ENCODE data around the gene RNU6-7.

RNU6-7 gene

GRCh38 chr14:32201816-32202490 lies at the start of gene RNU6-7:
Gene RNU6-7 (plus strand): TSS chr14:32202045.
- DNase-seq, result no peak

- DNase-seq, result no peak
Measured at GRCh38 chr14:32166029-32166428, 35.8 kb upstream of the RNU6-7 start.

DNA sequence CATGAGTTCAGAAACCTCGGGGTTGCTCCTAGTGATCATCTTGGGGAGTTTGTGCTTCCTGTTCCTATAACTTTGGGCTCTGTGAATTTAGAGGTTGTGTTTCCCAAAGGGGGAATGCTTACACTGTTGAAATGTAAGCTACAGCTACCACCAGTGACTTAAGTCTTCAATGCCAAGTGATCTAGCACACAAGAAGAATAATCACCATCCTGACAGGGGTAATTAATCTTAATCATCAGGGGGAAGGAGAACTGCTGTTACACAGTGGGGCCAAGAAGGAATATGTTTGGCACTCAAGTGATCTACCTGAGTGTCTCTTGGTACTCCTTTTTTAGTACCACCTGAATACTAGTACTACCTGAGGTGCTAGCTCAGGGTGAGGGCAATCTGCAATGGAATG lies 34.9 kb upstream of the RNU6-7 start:
- DNase-seq, result no peak

- no peak for DNase-seq
Measured at GRCh38 chr14:32167907-32168306, 33.9 kb upstream of the RNU6-7 start.

DNA sequence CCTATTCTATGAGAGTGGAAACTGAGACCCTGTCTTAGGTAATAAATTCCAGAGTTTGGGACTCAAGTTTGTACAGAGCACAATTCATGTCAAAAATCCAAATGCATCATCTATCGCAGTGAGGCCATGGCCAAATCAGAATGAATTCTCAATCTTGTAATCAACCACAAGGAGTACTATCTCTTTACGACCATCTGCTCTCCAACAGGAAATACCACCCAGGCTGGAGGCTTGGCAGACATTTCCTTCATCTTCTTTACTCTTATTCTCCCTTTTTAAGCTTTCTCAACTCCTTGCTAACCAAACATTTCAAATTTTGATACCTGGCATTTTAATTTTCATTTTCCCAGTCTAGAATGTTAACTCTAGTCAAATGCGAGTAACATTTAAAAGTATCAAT lies 32.7 kb upstream of the RNU6-7 start:
- no peak for DNase-seq

DNA sequence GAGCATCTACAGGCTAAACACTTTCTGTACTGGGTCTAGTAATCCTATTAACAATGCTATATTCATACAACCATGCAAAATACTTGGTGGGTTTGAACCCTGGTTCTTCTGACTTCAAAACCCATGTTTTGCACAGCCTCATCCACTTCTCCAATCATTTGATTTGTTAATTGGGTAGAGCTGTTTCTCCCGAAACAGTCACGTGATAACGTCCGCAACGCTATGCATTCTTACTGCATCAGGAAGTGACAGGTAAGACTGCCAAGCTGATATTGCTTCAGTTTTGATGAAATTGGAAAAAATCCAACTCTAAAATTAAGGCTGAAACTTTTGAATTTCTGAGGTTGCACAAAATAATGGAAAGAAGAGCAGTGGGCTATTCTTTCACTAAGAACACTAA lies 30.4 kb upstream of the RNU6-7 start:
- DNase-seq, result no peak

GRCh38 chr14:32183151-32184058 lies 18.4 kb upstream of the RNU6-7 start:
- no peak for DNase-seq

- DNase-seq, result no peak
Measured at GRCh38 chr14:32185097-32185496, 16.7 kb upstream of the RNU6-7 start.

- no peak for DNase-seq
Measured at GRCh38 chr14:32186248-32186647, 15.6 kb upstream of the RNU6-7 start.

GRCh38 chr14:32189811-32190210 lies 12.0 kb upstream of the RNU6-7 start:
- DNase-seq, result no peak

DNA sequence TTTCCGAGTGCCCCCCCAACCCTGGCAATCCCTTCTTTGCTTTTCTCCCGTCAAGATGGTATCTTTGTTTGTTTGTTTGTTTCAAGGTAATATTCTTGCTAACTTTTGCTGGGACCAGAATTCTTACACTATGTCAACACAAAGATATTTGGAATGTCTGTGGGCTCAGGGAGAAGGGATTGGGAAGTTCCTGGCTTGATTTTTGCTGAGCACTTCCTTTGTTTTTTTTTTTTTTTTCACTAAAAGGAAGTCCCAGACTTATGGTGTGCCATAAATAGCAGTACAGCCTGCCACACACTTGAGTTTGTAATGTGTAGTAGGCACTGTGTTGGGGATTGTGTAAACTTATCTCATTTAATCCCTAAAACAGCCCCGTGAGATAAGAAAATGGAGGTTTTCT lies 11.2 kb upstream of the RNU6-7 start:
- DNase-seq, result no peak

DNA sequence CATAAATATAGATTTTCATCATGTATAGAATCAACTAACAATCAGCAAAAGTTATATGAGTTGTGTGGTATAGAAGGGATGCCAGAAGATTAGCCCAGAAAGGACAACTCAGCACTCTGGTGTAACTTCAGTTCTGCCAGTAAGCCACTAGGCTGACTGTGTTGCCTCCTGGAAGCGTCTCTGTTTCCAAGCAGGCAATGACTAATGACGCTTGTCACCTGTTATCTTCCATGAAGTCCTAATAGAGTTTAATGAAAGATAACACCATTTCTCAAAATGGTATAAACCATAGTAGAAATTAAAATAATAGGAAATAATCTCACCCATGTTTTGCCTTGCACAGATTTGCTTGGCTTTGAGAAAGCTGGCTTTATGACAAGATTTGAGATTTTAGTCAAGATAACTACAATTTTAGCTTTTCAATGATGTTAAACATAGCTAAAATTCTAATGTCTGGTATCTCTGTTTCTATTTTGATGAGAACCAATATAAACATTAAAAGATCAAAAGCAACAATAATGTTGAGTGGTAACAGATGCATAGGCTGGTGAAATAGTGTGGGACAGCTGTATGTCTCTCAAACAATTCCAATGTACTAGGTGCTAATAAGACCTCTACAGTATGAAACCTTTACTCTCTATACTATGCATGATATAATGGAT lies 9.0 kb upstream of the RNU6-7 start:
- no peak for DNase-seq

GRCh38 chr14:32193532-32193931 lies 8.3 kb upstream of the RNU6-7 start:
- no peak for DNase-seq

GRCh38 chr14:32195636-32196035 lies 6.2 kb upstream of the RNU6-7 start:
- DNase-seq, result no peak

GRCh38 chr14:32197919-32198318 lies 3.9 kb upstream of the RNU6-7 start:
- DNase-seq, result no peak

DNA sequence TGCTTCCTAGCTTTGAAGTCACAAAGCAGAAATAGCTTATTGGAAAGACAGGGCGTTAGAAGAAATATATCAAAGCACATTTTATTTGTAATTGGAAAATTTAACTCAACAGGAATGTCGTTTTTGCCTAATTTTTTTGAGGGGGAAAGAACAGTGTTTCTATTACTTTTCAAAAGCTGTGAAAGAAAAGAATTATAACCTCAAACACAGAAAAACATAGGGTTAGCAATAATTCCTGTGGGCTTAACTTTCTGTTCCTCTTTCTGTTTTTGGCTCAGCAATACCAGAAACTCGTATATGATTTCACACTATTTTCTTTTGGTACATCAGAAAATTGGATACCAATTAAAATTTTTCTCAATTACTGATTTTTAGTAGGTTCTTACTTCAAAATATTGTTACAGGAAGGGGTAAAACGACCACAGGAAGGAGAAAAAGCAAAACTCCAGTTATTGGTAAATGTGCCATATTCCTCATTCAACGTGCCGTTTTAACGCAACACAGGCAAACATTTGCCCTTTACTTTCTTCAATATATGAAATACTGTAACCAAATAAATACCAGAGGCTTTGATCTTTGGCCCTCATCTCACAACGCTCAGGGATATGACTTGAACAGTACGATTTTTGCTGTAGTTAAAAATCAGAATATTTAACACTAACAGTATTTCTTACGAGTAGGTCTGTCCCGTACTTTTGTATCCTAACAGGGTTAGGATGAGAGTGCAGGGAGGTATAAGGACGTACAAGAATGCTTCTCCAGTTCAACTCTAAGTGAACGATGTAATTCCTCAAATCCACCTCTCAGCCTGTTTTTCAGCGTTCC lies 1.3 kb upstream of the RNU6-7 start:
- DNase-seq, result no peak

- peak; percentile 63 to 78 for DNase-seq
Measured at GRCh38 chr14:32201193-32201815, 541 bp upstream of the RNU6-7 start.

- no peak for DNase-seq
Measured at GRCh38 chr14:32202491-32202997, 699 bp downstream of the RNU6-7 start.

GRCh38 chr14:32202998-32203882 lies 1.4 kb downstream of the RNU6-7 start, which contains the start of gene RNU6-8:
Gene RNU6-8 (minus strand): TSS chr14:32203269.
- peak; percentile 81 to 92 for DNase-seq

DNA sequence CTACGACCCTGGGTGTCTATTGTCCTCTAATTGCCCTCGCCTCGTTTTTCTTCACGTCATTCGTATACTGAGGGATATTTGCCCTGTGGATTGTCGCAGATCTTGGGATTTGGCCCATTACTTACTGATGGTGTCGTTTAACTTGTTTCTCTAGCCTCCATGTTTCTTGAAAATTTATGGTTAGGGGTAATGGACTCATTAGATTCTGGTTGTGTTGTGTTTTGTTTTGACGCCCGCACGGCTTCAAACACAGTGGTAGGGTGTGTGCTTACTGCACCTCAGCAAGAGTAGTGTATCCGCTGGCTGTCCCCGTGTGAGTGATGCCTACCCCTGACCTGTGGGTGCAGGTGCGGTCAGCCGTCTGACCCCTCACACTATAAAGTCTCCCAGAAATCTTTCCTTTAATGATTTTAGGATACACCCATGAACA lies 2.1 kb downstream of the RNU6-7 start:
- DNase-seq, result peak in 1 of 2 donors; percentile 16

- no peak for DNase-seq
Measured at GRCh38 chr14:32205554-32205953, 3.7 kb downstream of the RNU6-7 start.

Data from activated CD4-positive, alpha-beta T cell treated with anti-CD3 and anti-CD28 coated beads for 4 hours (primary cell).